ENCODE results near the gene TSPAN19. TPM values are rescaled to one million over a fixed set of nuclear protein-coding genes. Genes with fewer than 3 reads are reported as not detected.

The TSPAN19 gene
- total and polyA plus RNA-seq, 2 of the 8 experiments (the other 6 are each of a cell fraction or from before 2014, with no cell fraction given) = 0.09 TPM; not detected in 1

GRCh38 chr12:85004204-85004603, 31.9 kb downstream of the TSPAN19 start (continued):
- no peak for TF ChIP-seq RFX5 (IDR thresholded peaks at IDR 0.05; ENCODE audit: borderline replicate concordance, low read depth, low read length)
- no peak for TF ChIP-seq SRF (IDR thresholded peaks at IDR 0.05; ENCODE audit: low read depth, low read length)

Measured in H1 (cell line).